ENCODE results near the gene CCDC59.
"Not testable (repeated sequence)": the region's sequence is repeated elsewhere in the genome, so short reads cannot be mapped to it uniquely, and the experiment has no call there.

Gene CCDC59

DNA sequence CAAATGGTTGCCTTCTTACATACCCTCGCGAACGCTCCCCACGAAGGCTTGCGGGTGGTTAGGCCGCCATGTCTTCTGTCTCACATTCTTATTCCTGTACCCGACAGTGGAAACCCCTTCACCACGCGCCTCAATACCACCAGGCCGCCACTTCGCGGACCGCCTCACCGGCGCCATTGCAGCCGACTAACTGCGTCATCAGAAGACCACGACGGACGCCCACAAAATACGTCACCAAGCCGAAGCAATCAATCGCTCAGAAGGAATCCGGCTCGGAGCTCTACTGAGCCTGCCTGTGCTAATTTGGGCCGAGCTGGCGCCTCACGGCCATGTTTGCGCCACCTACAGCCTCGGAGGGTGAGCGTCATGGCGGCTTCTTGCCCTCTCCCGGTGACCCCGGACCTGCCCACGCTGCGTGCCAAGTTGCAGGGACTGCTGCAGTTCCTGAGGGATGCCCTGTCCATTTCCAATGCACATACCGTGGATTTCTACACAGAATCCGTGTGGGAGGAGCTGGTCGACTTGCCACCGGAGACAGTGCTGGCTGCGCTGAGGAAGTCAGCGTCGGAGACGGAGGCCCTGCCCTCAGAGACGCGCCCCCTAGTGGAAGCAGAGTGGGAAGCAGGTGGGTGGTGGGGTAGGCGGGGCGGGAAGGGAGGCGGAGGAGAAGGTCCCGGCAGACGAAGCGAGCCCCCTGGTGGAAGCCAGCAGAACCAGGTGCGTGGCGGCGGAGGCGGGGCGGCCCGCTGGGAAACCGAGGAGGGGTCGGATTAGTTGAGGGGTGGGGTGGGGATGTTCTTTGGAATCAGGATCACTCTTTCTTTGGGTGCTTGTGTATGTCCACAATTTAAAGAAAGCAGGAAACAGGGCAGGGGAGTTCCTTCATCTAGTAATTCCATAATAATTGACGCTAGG lies at the start of gene CCDC59, which contains the start of gene METTL25:
CCDC59 (minus strand) TSS at position 188 of the 915 bp plus-strand sequence; CDS start at position 177, 11 bp downstream.
METTL25 (plus strand) TSS at position 330 of the 915 bp plus-strand sequence; CDS start at position 367, 37 bp downstream.
- DNase-seq (ENCODE audit: low read depth), result peak; percentile 90

DNA sequence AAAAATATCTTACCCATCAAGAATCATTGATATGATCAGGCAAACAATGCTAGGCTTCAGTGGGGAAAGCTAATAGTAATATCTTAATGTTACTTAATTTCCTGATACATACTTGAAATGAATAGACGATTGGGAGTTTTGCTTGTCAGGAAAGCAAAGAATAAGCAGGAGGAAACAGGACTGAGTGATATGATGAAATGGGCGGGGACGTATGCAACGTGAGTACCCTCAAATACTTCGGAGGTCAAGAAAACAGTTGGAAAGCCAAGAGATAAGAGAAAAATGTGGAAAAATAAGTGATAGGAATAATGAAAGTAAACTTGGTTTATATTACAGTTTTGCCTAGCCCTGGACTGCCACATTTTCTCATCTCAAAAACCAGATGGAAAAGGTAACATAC lies 49.3 kb upstream of the CCDC59 start:
- no peak for DNase-seq (ENCODE audit: low read depth)

GRCh38 chr12:82406651-82407050 lies 48.5 kb upstream of the CCDC59 start:
- no peak for DNase-seq (ENCODE audit: low read depth)

GRCh38 chr12:82400819-82401218 lies 42.6 kb upstream of the CCDC59 start:
- no peak for DNase-seq (ENCODE audit: low read depth)

- no peak for DNase-seq (ENCODE audit: low read depth)
Observed at GRCh38 chr12:82398879-82399278, 40.7 kb upstream of the CCDC59 start.

GRCh38 chr12:82383930-82384552 lies 25.9 kb upstream of the CCDC59 start:
- no peak for DNase-seq (ENCODE audit: low read depth)

GRCh38 chr12:82378997-82379396 lies 20.8 kb upstream of the CCDC59 start:
- DNase-seq (ENCODE audit: low read depth), result no peak

DNA sequence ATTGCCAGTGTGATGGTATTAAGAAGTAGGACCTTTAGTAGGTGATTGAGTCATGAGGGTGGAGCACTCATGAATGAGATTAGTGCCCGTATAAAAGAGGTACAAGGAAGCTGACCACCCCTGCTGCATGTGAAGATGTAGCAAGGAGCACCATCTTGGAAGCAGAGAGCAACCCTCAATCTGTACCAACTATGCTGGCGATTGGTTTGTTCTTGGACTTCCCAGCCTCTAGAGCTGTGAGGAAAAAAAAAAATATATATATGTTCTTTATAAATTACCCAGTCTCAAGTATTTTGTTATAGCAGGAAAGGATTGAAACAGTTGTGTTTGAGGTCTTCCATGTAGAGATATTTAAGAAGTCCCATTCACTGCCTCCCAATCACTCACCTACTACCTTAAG lies 17.0 kb upstream of the CCDC59 start:
- no peak for DNase-seq (ENCODE audit: low read depth)

DNA sequence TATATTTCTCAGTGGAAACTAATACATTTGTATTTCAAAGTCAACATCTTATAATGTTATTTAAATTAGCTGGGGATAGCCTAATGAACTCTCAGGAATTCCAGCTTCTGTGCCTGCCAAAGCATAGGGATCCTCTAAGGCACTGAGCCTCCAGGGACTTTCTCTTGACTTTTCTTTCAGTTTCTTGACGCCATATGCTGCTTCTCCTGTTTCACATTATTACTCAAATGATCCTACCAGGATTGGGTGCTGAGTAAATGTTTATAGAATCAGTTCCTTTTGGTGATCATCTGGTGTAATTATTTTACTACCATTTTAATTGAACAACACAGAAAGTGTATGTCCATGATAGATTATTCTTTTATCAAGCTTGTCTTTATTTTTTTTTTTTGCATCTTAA lies 8.0 kb upstream of the CCDC59 start:
- no peak for DNase-seq (ENCODE audit: low read depth)

- no peak for DNase-seq (ENCODE audit: low read depth)
Observed at GRCh38 chr12:82363990-82364389, 5.8 kb upstream of the CCDC59 start.

DNA sequence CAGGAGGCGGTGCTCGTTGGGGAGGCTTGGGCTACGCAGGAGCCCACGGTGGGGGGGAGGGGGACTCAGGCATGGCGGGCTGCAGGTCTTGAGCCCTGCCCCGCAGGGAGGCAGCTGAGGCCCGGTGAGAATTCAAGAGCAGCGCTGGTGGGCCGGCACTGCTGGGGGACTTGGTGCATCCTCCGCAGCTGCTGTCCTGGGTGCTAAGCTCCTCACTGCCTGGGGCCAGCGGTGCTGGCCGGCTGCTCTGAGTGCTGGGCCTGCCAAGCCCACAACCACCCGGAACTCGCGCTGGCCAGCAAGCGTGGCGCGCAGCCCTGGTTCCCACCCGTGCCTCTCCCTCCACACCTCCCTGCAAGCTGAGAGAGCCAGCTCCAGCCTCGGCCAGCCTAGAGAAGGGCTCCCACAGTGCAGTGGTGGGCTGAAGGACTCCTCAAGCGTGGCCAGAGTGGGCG lies 3.3 kb upstream of the CCDC59 start:
- no peak for DNase-seq (ENCODE audit: low read depth)

DNA sequence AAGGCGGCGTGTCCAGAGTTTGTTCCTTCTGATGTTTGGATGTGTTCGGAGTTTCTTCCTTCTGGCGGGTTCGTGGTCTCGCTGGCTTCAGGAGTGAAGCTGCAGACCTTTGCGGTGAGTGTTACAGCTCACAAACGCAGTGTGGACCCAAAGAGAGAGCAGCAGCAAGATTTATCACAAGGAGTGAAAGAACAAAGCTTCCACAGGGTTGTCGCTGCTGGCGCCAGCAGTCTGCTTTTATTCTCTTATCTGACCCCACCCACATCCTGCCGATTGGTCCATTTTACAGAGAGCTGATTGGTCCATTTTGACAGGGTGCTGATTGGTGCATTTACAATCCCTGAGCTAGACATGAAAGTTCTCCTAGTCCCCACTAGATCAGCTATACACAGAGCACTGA lies 2.6 kb upstream of the CCDC59 start:
- DNase-seq (ENCODE audit: low read depth), result not testable (repeated sequence)

DNA sequence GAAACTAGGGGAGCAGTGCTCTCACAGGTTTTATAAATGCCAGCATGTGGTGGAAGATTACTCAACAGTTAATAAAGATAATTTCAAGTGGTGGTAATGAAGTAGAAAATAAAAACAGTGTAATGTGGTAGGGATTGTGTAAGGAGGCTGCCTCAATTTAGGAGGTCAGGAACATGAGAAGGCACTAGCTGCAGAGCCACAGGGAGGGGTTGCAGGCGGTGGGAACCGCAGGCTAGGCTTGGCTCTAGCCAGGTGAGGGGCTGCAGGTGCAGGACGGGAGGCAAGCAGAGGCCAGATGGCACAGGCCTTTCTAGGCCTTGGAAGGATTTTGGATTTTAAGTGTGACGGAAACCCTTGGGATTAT lies 910 bp upstream of the CCDC59 start:
- no peak for DNase-seq (ENCODE audit: low read depth)

DNA sequence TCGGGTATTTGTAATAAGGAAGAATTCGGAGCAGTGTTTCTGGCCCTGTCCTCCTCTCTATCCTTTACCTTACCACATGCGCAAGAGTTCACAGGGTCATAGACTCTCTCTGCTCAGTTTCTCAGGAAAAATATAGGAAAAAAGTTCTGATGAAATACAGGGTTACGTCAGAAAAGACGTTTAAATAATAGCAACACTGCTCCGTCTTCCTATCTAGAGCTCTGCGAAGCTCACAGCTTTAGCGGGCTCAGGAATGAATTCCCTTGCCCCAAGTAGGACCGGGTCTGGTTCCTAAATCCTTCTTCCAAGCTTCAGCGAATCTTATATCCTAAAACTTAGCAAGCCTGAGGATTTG lies 365 bp downstream of the CCDC59 start:
- no peak for DNase-seq (ENCODE audit: low read depth)

GRCh38 chr12:82357340-82357739 lies 847 bp downstream of the CCDC59 start:
- no peak for DNase-seq (ENCODE audit: low read depth)

DNA sequence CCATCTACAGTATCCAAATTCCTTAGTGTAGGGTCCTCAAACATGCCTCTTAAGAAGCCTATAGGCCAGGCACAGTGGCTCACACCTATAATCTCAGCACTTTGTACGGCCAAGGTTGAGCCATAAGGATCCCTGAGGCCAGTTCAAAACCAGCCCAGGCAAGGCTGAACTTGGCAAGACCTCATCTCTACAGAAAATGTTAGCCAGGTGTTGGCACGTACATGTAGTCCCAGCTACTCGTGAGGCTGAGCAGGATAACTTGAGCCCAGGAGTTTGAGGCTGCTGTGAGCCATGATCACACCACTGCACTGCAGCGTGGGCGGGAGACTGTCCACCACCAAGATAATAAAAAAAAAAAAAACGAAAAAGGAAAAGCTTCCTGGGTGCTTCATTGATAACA lies 6.8 kb downstream of the CCDC59 start:
- no peak for DNase-seq (ENCODE audit: low read depth)

DNA sequence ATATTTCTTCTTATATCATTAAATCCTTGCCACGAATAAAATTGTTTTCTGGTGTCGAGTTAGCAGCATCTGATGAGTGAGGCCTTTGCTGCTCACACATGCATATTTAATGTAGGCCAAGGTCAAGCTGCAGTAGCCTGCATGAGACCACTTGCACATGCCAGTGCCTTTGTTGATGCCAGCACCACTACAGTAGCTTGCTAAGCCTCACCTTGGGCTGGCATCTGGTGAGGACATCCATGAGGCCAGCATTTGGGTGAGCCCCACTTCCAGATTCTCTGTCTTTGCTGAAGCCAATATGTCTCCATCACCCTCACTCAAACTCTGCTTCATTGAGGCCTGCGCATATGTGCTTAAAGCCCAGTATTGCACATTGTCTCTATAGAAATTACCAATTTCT lies 8.0 kb downstream of the CCDC59 start:
- DNase-seq (ENCODE audit: low read depth), result no peak

GRCh38 chr12:82329508-82329907 lies 28.7 kb downstream of the CCDC59 start:
- DNase-seq (ENCODE audit: low read depth), result no peak

DNA sequence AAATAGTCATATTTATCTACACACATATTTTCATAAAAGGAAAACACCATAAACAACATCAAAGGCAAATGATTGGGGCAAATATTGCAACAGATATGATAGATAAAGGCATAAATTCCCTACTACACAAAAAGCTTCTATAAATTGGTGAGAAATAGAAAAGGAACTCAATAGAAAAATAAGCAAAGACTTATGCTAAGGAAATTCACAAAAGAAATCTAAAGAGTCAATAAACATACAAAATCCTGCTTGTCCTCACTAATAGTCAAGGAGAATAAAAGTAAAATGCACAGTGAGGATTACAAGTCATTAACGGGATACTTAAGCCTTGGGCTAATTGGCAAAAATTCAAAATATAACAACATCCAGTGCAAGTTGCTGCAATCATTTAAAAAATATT lies 30.3 kb downstream of the CCDC59 start:
- no peak for DNase-seq (ENCODE audit: low read depth)

DNA sequence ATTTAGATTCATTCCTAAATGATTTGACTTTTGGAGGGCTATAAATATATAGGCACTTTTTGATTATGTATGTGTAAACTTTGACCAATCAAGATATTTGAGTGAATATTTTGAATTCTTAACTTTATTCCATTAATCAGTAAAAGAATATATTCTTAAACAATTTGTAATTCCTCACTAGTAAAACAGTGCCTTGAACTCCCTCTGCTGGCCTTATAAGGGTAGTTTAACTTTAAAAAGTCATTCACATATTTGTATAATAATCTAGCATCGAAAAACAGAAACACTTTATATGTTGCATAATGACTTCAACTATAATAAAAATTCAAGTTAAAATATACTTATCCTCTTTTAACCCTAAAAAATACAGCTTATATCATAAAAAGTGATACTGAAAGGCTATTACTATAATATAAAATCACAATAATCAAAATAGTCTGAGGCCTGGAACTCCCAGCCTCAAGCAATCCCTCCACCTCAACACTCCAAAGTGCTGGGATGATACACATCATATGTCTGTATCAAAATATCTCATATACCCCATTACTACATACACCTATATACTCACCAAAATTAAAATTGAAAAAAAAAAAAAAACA lies 31.2 kb downstream of the CCDC59 start:
- no peak for DNase-seq (ENCODE audit: low read depth)

- no peak for DNase-seq (ENCODE audit: low read depth)
Observed at GRCh38 chr12:82325540-82326336, 32.4 kb downstream of the CCDC59 start.

- DNase-seq (ENCODE audit: low read depth), result no peak
Observed at GRCh38 chr12:82319276-82319675, 38.9 kb downstream of the CCDC59 start.

Measured in HS-27A (cell line).